HCT116 (cell line): ENCODE measurements around the gene ATP6AP1. TPM values are rescaled to one million over a fixed set of nuclear protein-coding genes. Genes with fewer than 3 reads are reported as not detected.

Source experiments
- ATAC-seq: fragments of 200-7000 bp; cut with Tn5 transposase; 2 replicates; pipeline ENCODE4 v1.9.1; 2020; ENCODE audit warnings: mild to moderate bottlenecking, moderate library complexity
- BruUV-seq: library from RNA; stranded (reverse); fragments of 400-500 nt; replicated peaks from 2 replicates; lab custom pipeline; 2021; lab: Mats Ljungman, UMichigan
- CTCF ChIA-PET: fragments of 300-600 bp; sonication (Branson Sonifier 250); formaldehyde crosslinking; loops from one replicate; lab custom pipeline; 2021; ENCODE audit warnings: antibody characterized with exemption; lab: Charles Lee
- POLR2A ChIA-PET: fragments of 300-600, 350-600 bp; sonication (Branson Sonifier 250); formaldehyde crosslinking; loops from one replicate; lab custom pipeline; 2021; ENCODE audit warnings: antibody characterized with exemption; lab: Charles Lee
- RAD21 ChIA-PET, 2 experiments: fragments of 300-600 bp; sonication (Branson Sonifier 250); formaldehyde crosslinking; loops; one replicate each; lab custom pipeline; 2023; ENCODE audit warnings: low total read pairs in 2 of 2; ENCODE audit not compliant: uncharacterized antibody in 2 of 2, unreplicated experiment in 2 of 2, low non-redundant PET in 1 of 2; lab: Charles Lee
- DNase-seq: peaks from one replicate; pipeline ENCODE4 v3.0.0-alpha.2; 2010; ENCODE audit warnings: low read depth, low spot score
- H2AFZ ChIP-seq: fragments of 200-600 bp; shearing (Covaris generic), sonication (generic); 2 replicates; pipeline ENCODE4 v1.6.1; 2017; ENCODE audit warnings: low read depth, mixed run types, mixed read lengths, antibody characterized with exemption, low read length; ENCODE audit not compliant: poor library complexity, severe bottlenecking
- H3K27ac ChIP-seq: 2 replicates; pipeline ENCODE4 v1.5.1; 2012; ENCODE audit warnings: low read depth, low read length
- H3K27me3 ChIP-seq: fragments of 200-600 bp; sonication (generic); 2 replicates; pipeline ENCODE4 v1.6.1; 2016; ENCODE audit warnings: mixed run types, low read length, mixed read lengths; ENCODE audit not compliant: insufficient read depth
- H3K36me3 ChIP-seq, 2 experiments: fragments of 200-500 bp in 1 of 2; fragments of 200-600 bp in 1 of 2; sonication (Bioruptor generic) in 1 of 2; sonication (generic) in 1 of 2; 2 replicates each; pipeline versions ENCODE4 v1.5.1 to v1.6.1; 2014 to 2016; ENCODE audit warnings: low read length in 2 of 2, inconsistent platforms in 1 of 2, mixed read lengths in 1 of 2, mixed run types in 1 of 2; ENCODE audit not compliant: insufficient read depth in 2 of 2, control insufficient read depth in 1 of 2
- H3K4me1 ChIP-seq, 2 experiments: fragments of 200-600 bp in 1 of 2; sonication (generic) in 1 of 2; 2 replicates each; pipeline versions ENCODE4 v1.5.1 to v1.6.1; 2012 to 2017; ENCODE audit warnings: low read length in 2 of 2, inconsistent platforms in 1 of 2, mild to moderate bottlenecking in 1 of 2, mixed read lengths in 1 of 2, mixed run types in 1 of 2, moderate library complexity in 1 of 2; ENCODE audit not compliant: insufficient read depth in 2 of 2, control insufficient read depth in 1 of 2
- H3K4me2 ChIP-seq: fragments of 200-600 bp; sonication (generic); 2 replicates; pipeline ENCODE4 v1.6.1; 2017; ENCODE audit warnings: mixed run types, low read length, mixed read lengths
- H3K4me3 ChIP-seq, 2 experiments: fragments of 200-600 bp in 1 of 2; sonication (generic) in 1 of 2; replicated peaks in 1 of 2; 2 replicates each; pipeline ENCODE4 v1.5.1; 2011 to 2016; ENCODE audit warnings: low read length in 2 of 2, control low read depth in 1 of 2, low read depth in 1 of 2, mild to moderate bottlenecking in 1 of 2, mixed read lengths in 1 of 2, mixed run types in 1 of 2
- H3K79me2 ChIP-seq: fragments of 200-600 bp; sonication (generic); 2 replicates; pipeline ENCODE4 v1.6.1; 2017; ENCODE audit warnings: mild to moderate bottlenecking, mixed run types, low read length, moderate library complexity, mixed read lengths; ENCODE audit not compliant: insufficient read depth
- H3K9ac ChIP-seq: fragments of 200-600 bp; sonication (generic); 2 replicates; pipeline ENCODE4 v1.6.1; 2016; ENCODE audit warnings: low read length, mixed read lengths
- H3K9me2 ChIP-seq: fragments of 200-600 bp; sonication (generic), shearing (Covaris generic); 2 replicates; pipeline ENCODE4 v1.6.1; 2017; ENCODE audit warnings: mixed run types, mild to moderate bottlenecking, moderate library complexity; ENCODE audit not compliant: insufficient read depth
- H3K9me3 ChIP-seq, 2 experiments: fragments of 200-500 bp in 1 of 2; fragments of 200-600 bp in 1 of 2; sonication (Bioruptor generic) in 1 of 2; sonication (generic) in 1 of 2; 2 replicates each; pipeline ENCODE4 v1.6.1; 2014 to 2017; ENCODE audit warnings: low read length in 2 of 2, mixed read lengths in 2 of 2, inconsistent platforms in 1 of 2, low read depth in 1 of 2, mild to moderate bottlenecking in 1 of 2, mixed run types in 1 of 2, moderate library complexity in 1 of 2; ENCODE audit not compliant: control insufficient read depth in 1 of 2, insufficient read depth in 1 of 2
- H4K20me1 ChIP-seq: fragments of 200-600 bp; sonication (generic), shearing (Covaris generic); 2 replicates; pipeline ENCODE4 v1.6.1; 2017; ENCODE audit warnings: mixed run types, mild to moderate bottlenecking, moderate library complexity; ENCODE audit not compliant: insufficient read depth
- ATF3 ChIP-seq: IDR thresholded peaks from 2 replicates; pipeline ENCODE4 v1.6.1; 2012
- CBX3 ChIP-seq: IDR thresholded peaks from 2 replicates; pipeline ENCODE4 v1.6.1; 2012; ENCODE audit warnings: low read depth
- CEBPB ChIP-seq: IDR thresholded peaks from 2 replicates; pipeline ENCODE4 v1.6.1; 2012; ENCODE audit warnings: low read depth
- CTCF ChIP-seq, 3 experiments: fragments of 200-600 bp in 1 of 3; sonication (generic) in 1 of 3; IDR thresholded peaks in 2 of 3; conservative IDR thresholded peaks in 1 of 3; 2 replicates each; pipeline ENCODE4 v1.5.1; 2012 to 2017; ENCODE audit warnings: low read depth in 2 of 3, low read length in 2 of 3, antibody characterized with exemption in 1 of 3, borderline replicate concordance in 1 of 3, control low read depth in 1 of 3, mild to moderate bottlenecking in 1 of 3, mixed read lengths in 1 of 3, mixed run types in 1 of 3, moderate library complexity in 1 of 3; ENCODE audit not compliant: insufficient read depth in 1 of 3
- EGR1 ChIP-seq: IDR thresholded peaks from 2 replicates; pipeline ENCODE4 v1.6.1; 2012; ENCODE audit warnings: low read depth
- ELF1 ChIP-seq: IDR thresholded peaks from 2 replicates; pipeline ENCODE4 v1.6.1; 2012; ENCODE audit warnings: low read depth, borderline replicate concordance
- EZH2 ChIP-seq: fragments of 200-600 bp; sonication (generic); IDR thresholded peaks from 2 replicates; pipeline ENCODE4 v1.6.1; 2017; ENCODE audit warnings: antibody characterized with exemption, mixed run types
- EZH2phosphoT487 ChIP-seq: fragments of 200-600 bp; IDR thresholded peaks from 2 replicates; pipeline ENCODE4 v1.6.1; 2018; ENCODE audit warnings: antibody characterized with exemption, borderline replicate concordance
- FOSL1 ChIP-seq: IDR thresholded peaks from 2 replicates; pipeline ENCODE4 v1.6.1; 2012; ENCODE audit warnings: low read depth
- JUND ChIP-seq: IDR thresholded peaks from 2 replicates; pipeline ENCODE4 v1.6.1; 2012
- POLR2A ChIP-seq: IDR thresholded peaks from 2 replicates; pipeline ENCODE4 v1.7.0; 2011; ENCODE audit warnings: borderline replicate concordance; ENCODE audit not compliant: insufficient read depth, insufficient read length; ENCODE audit errors: extremely low read depth
- POLR2AphosphoS5 ChIP-seq: IDR thresholded peaks from 2 replicates; pipeline ENCODE4 v1.6.1; 2011; ENCODE audit warnings: mild to moderate bottlenecking, low read depth, low read length, moderate library complexity
- SP1 ChIP-seq: IDR thresholded peaks from 2 replicates; pipeline ENCODE4 v1.6.1; 2012; ENCODE audit warnings: low read depth
- SRF ChIP-seq: IDR thresholded peaks from 2 replicates; pipeline ENCODE4 v1.6.1; 2012; ENCODE audit warnings: low read depth
- TCF7L2 ChIP-seq: IDR thresholded peaks from 2 replicates; pipeline ENCODE4 v1.7.0; 2011; ENCODE audit warnings: borderline replicate concordance, inconsistent platforms; ENCODE audit not compliant: insufficient read depth, insufficient read length; ENCODE audit errors: extremely low read depth
- YY1 ChIP-seq: IDR thresholded peaks from 2 replicates; pipeline ENCODE4 v1.6.1; 2011; ENCODE audit warnings: low read length, low read depth, moderate library complexity, mild to moderate bottlenecking; ENCODE audit not compliant: insufficient replicate concordance; ENCODE audit errors: extremely low read depth
- ZBTB33 ChIP-seq: IDR thresholded peaks from 2 replicates; pipeline ENCODE4 v1.6.1; 2011; ENCODE audit warnings: mild to moderate bottlenecking, low read length, moderate library complexity; ENCODE audit not compliant: insufficient replicate concordance; ENCODE audit errors: extremely low read depth
- ZFX ChIP-seq: fragments of 450-650 bp; IDR thresholded peaks from 2 replicates; pipeline ENCODE4 v1.6.1; 2017
- ZNF274 ChIP-seq: fragments of 200-500 bp; sonication (Bioruptor generic); IDR thresholded peaks from 2 replicates; pipeline ENCODE4 v1.6.1; 2014; ENCODE audit warnings: mild to moderate bottlenecking, low read depth, low read length, inconsistent platforms
- intact Hi-C: fragments of 100-400 bp; cut with micrococcal nuclease; formaldehyde crosslinking; loops from 2 replicates; pipeline ENCODE4 v1.10.0; 2022
- total RNA-seq: library from RNA; stranded (reverse); gene quantifications from one replicate; pipeline ENCODE4 v1.2.1, GENCODE V29; 2021; ENCODE audit not compliant: unreplicated experiment

The ATP6AP1 gene
- total RNA-seq, 1 experiment from 2014 or later: 53.4 TPM

GRCh38 chrX:154466907-154467306 lies 38.4 kb downstream of the ATP6AP1 start:
- Histone ChIP-seq H3K9me2 (no peaks in the 10 kb centered on the region), H3K4me1 (no peaks in the 10 kb centered on the region), H3K4me3 (no peak overlapping the region), H4K20me1 (no peaks in the 10 kb centered on the region), H3K27ac (no peak overlapping the region), H3K4me2 (no peak overlapping the region), H3K9ac (no peak overlapping the region), H2AFZ (no peak overlapping the region), H3K9me3 (no peaks in the 10 kb centered on the region), H3K79me2 (no peaks in the 10 kb centered on the region), H3K27me3 (no peaks in the 10 kb centered on the region), H3K36me3 (peaks cover 2 to 4% of the 10 kb centered on the region in 2 experiments; a peak in 1 of 4 replicates)
- BruUV-seq: no TSS peak
- ChIA-PET POLR2A (no interaction called here), CTCF (no interaction called here), RAD21 (no interaction called here)
- TF ChIP-seq EGR1: no peak
- no peak for TF ChIP-seq ZBTB33
- no peak for TF ChIP-seq TCF7L2
- no peak for TF ChIP-seq ATF3
- ATAC-seq (no peak), DNase-seq (no peak)
- intact Hi-C loops: no loop called here

- H3K79me2 ChIP-seq: no peaks in the 10 kb centered on the region
- ChIA-PET POLR2A (no interaction called here), CTCF (no interaction called here), RAD21 (no interaction called here)
- no peak overlapping the region for H3K27ac ChIP-seq
- H3K27me3 ChIP-seq: no peaks in the 10 kb centered on the region
- H4K20me1 ChIP-seq: no peaks in the 10 kb centered on the region
- no peak overlapping the region for H3K4me3 ChIP-seq
- intact Hi-C loops: no loop called here
- no peak overlapping the region for H2AFZ ChIP-seq
- BruUV-seq: no TSS peak
- H3K9ac ChIP-seq: no peak overlapping the region
- no peak overlapping the region for H3K4me2 ChIP-seq
- H3K9me3 ChIP-seq: no peaks in the 10 kb centered on the region
- ATAC-seq (no peak), DNase-seq (no peak)
- H3K36me3 ChIP-seq: peaks cover 2 to 4% of the 10 kb centered on the region in 2 experiments; a peak in 1 of 4 replicates
- H3K4me1 ChIP-seq: no peaks in the 10 kb centered on the region
- H3K9me2 ChIP-seq: no peaks in the 10 kb centered on the region
- TF ChIP-seq POLR2A (no peak), SP1 (no peak), CBX3 (no peak), POLR2AphosphoS5 (no peak), SRF (no peak), JUND (no peak), YY1 (no peak), ZFX (no peak), FOSL1 (no peak), CEBPB (no peak), ATF3 (no peak), ELF1 (no peak), CTCF (IDR thresholded peaks at IDR 0.05 in 2 of 3, conservative IDR thresholded peaks at IDR 0.05 in 1 of 3; ENCODE audit: borderline replicate concordance in 1 of 3, insufficient read depth in 1 of 3, low read depth in 2 of 3, low read length in 2 of 3) (no peak), ZNF274 (no peak), TCF7L2 (no peak), EZH2phosphoT487 (no peak), EZH2 (no peak)
Measured at GRCh38 chrX:154467556-154467955, 39.1 kb downstream of the ATP6AP1 start.
